Measurements from ENCODE around the gene CLSTN2. TPM values are rescaled to one million over a fixed set of nuclear protein-coding genes. Genes with fewer than 3 reads are reported as not detected.

Gene CLSTN2
- total RNA-seq, 1 experiment from 2014 or later, result not detected

DNA sequence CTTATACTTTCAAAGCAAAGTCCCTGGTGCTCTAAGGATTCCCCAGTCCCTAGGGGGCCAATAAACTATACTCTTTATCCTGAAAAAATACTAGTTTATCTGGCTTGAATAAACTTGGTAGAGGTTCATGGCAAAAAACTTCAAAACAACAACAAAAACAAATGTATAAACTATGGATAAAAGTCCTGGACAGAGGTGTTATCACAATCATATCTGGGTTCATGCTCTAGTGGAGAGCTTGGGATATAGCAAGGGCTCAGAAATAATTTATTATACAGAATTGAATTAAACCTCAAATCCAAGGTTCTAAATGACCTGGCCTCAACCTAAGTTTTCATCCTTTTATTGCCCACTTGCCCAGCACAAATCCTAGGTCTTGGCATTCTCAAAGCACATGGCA is 644.3 kb downstream of the CLSTN2 start:
- no peaks in the 10 kb centered on the region for H3K9me2 ChIP-seq (replicated peaks; ENCODE audit: insufficient read depth, low read length)
- H3K9me3 ChIP-seq (ENCODE audit: low read length), result no peaks in the 10 kb centered on the region
- peaks cover 8% of the 10 kb centered on the region for H3K4me1 ChIP-seq (ENCODE audit: low read length)
- H3K27ac ChIP-seq (ENCODE audit: low read length), result no peak overlapping the region
- no peaks in the 10 kb centered on the region for H3K27me3 ChIP-seq (ENCODE audit: low read length)
- H3K4me3 ChIP-seq (ENCODE audit: low read length), result no peak overlapping the region
- no peaks in the 10 kb centered on the region for H3K36me3 ChIP-seq (ENCODE audit: insufficient read depth, low read length)
- no peaks in the 10 kb centered on the region for H4K20me1 ChIP-seq (ENCODE audit: insufficient read depth, low read depth, low read length)
- H2AFZ ChIP-seq (ENCODE audit: low read length), result no peak overlapping the region
- no peaks in the 10 kb centered on the region for H3K79me2 ChIP-seq (ENCODE audit: low read length)
- no peak overlapping the region for H3K4me2 ChIP-seq (ENCODE audit: low read depth, low read length, poor library complexity, severe bottlenecking)
- no peak overlapping the region for H3K9ac ChIP-seq (ENCODE audit: low read length)
- no peak for DNase-seq

GRCh38 chr3:140580746-140581145 is 645.8 kb downstream of the CLSTN2 start:
- no peaks in the 10 kb centered on the region for H3K79me2 ChIP-seq (ENCODE audit: low read length)
- no peak overlapping the region for H3K4me2 ChIP-seq (ENCODE audit: low read depth, low read length, poor library complexity, severe bottlenecking)
- no peak overlapping the region for H3K4me3 ChIP-seq (ENCODE audit: low read length)
- no peak overlapping the region for H3K9ac ChIP-seq (ENCODE audit: low read length)
- no peak overlapping the region for H3K27ac ChIP-seq (ENCODE audit: low read length)
- H3K36me3 ChIP-seq (ENCODE audit: insufficient read depth, low read length), result no peaks in the 10 kb centered on the region
- H3K9me2 ChIP-seq (replicated peaks; ENCODE audit: insufficient read depth, low read length), result no peaks in the 10 kb centered on the region
- no peaks in the 10 kb centered on the region for H3K4me1 ChIP-seq (ENCODE audit: low read length)
- H3K9me3 ChIP-seq (ENCODE audit: low read length), result no peaks in the 10 kb centered on the region
- no peak overlapping the region for H2AFZ ChIP-seq (ENCODE audit: low read length)
- H3K27me3 ChIP-seq (ENCODE audit: low read length), result no peaks in the 10 kb centered on the region
- DNase-seq, result no peak
- no peaks in the 10 kb centered on the region for H4K20me1 ChIP-seq (ENCODE audit: insufficient read depth, low read depth, low read length)

DNA sequence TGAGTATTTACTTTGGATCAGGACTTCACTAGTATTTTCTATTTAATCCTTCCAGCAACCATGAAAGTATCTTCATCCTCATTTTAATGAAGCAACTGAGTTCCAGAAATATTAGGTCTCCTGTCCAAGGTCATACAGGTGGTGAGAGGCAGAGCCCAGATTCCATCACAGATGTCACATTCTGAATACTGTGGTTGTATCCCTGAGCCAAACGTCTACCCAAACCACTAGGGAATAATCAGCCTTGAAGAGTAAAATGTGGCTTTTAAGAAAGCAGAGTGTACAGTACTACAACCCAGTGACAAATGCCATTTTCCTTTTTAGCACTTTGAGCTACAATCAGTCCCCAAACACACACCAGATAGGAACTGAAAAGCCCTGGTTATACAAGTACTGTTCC is 649.6 kb downstream of the CLSTN2 start:
- Histone ChIP-seq H3K4me3 (ENCODE audit: low read length) (no peak overlapping the region), H3K36me3 (ENCODE audit: insufficient read depth, low read length) (no peaks in the 10 kb centered on the region), H3K9me2 (replicated peaks; ENCODE audit: insufficient read depth, low read length) (no peaks in the 10 kb centered on the region), H3K27ac (ENCODE audit: low read length) (no peak overlapping the region), H3K9ac (ENCODE audit: low read length) (no peak overlapping the region), H3K79me2 (ENCODE audit: low read length) (no peaks in the 10 kb centered on the region), H3K27me3 (ENCODE audit: low read length) (no peaks in the 10 kb centered on the region), H4K20me1 (ENCODE audit: insufficient read depth, low read depth, low read length) (no peaks in the 10 kb centered on the region), H2AFZ (ENCODE audit: low read length) (no peak overlapping the region), H3K4me2 (ENCODE audit: low read depth, low read length, poor library complexity, severe bottlenecking) (no peak overlapping the region), H3K9me3 (ENCODE audit: low read length) (no peaks in the 10 kb centered on the region), H3K4me1 (ENCODE audit: low read length) (no peaks in the 10 kb centered on the region)
- DNase-seq, result no peak

DNA sequence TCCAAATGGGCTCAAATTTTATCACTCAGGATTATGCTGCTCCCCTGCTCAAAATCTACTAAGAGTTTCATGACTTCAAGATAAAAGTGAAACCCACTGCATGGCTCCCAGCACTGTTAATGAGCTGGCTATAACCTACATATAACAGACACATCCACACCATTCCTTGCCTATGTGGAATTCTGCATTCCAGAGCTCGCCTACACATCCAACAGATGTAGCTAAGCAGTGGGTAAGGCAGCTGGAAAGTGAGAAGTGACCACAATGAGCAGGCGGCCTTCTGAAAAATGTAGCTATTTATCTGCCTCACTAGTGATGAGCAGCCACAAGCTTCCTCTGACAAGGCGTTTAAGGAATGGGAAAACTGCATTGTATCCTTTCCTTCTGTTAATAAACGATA is 650.8 kb downstream of the CLSTN2 start:
- no peaks in the 10 kb centered on the region for H4K20me1 ChIP-seq (ENCODE audit: insufficient read depth, low read depth, low read length)
- no peak overlapping the region for H3K9ac ChIP-seq (ENCODE audit: low read length)
- H3K27me3 ChIP-seq (ENCODE audit: low read length), result no peaks in the 10 kb centered on the region
- no peaks in the 10 kb centered on the region for H3K9me3 ChIP-seq (ENCODE audit: low read length)
- H3K27ac ChIP-seq (ENCODE audit: low read length), result no peak overlapping the region
- H3K4me3 ChIP-seq (ENCODE audit: low read length), result no peak overlapping the region
- no peaks in the 10 kb centered on the region for H3K4me1 ChIP-seq (ENCODE audit: low read length)
- no peaks in the 10 kb centered on the region for H3K36me3 ChIP-seq (ENCODE audit: insufficient read depth, low read length)
- H3K4me2 ChIP-seq (ENCODE audit: low read depth, low read length, poor library complexity, severe bottlenecking), result no peak overlapping the region
- no peaks in the 10 kb centered on the region for H3K79me2 ChIP-seq (ENCODE audit: low read length)
- H3K9me2 ChIP-seq (replicated peaks; ENCODE audit: insufficient read depth, low read length), result no peaks in the 10 kb centered on the region
- H2AFZ ChIP-seq (ENCODE audit: low read length), result no peak overlapping the region
- DNase-seq, result no peak

GRCh38 chr3:140586311-140586710 is 651.3 kb downstream of the CLSTN2 start:
- H3K36me3 ChIP-seq (ENCODE audit: insufficient read depth, low read length), result no peaks in the 10 kb centered on the region
- H3K4me2 ChIP-seq (ENCODE audit: low read depth, low read length, poor library complexity, severe bottlenecking), result no peak overlapping the region
- no peaks in the 10 kb centered on the region for H3K4me1 ChIP-seq (ENCODE audit: low read length)
- no peak overlapping the region for H3K4me3 ChIP-seq (ENCODE audit: low read length)
- H3K9ac ChIP-seq (ENCODE audit: low read length), result no peak overlapping the region
- H3K27me3 ChIP-seq (ENCODE audit: low read length), result no peaks in the 10 kb centered on the region
- no peak overlapping the region for H2AFZ ChIP-seq (ENCODE audit: low read length)
- no peak overlapping the region for H3K27ac ChIP-seq (ENCODE audit: low read length)
- no peaks in the 10 kb centered on the region for H3K9me3 ChIP-seq (ENCODE audit: low read length)
- no peak for DNase-seq
- no peaks in the 10 kb centered on the region for H3K79me2 ChIP-seq (ENCODE audit: low read length)
- no peaks in the 10 kb centered on the region for H3K9me2 ChIP-seq (replicated peaks; ENCODE audit: insufficient read depth, low read length)
- no peaks in the 10 kb centered on the region for H4K20me1 ChIP-seq (ENCODE audit: insufficient read depth, low read depth, low read length)

GRCh38 chr3:140588558-140588957 is 653.6 kb downstream of the CLSTN2 start:
- Histone ChIP-seq H4K20me1 (ENCODE audit: insufficient read depth, low read depth, low read length) (no peaks in the 10 kb centered on the region), H3K4me2 (ENCODE audit: low read depth, low read length, poor library complexity, severe bottlenecking) (no peak overlapping the region), H3K4me1 (ENCODE audit: low read length) (no peaks in the 10 kb centered on the region), H3K4me3 (ENCODE audit: low read length) (no peak overlapping the region), H3K36me3 (ENCODE audit: insufficient read depth, low read length) (no peaks in the 10 kb centered on the region), H2AFZ (ENCODE audit: low read length) (no peak overlapping the region), H3K9me2 (replicated peaks; ENCODE audit: insufficient read depth, low read length) (no peaks in the 10 kb centered on the region), H3K27ac (ENCODE audit: low read length) (no peak overlapping the region), H3K9ac (ENCODE audit: low read length) (no peak overlapping the region), H3K79me2 (ENCODE audit: low read length) (no peaks in the 10 kb centered on the region), H3K27me3 (ENCODE audit: low read length) (no peaks in the 10 kb centered on the region), H3K9me3 (ENCODE audit: low read length) (no peaks in the 10 kb centered on the region)
- DNase-seq, result no peak

GRCh38 chr3:140593766-140594165 is 658.8 kb downstream of the CLSTN2 start:
- Histone ChIP-seq H3K4me2 (ENCODE audit: low read depth, low read length, poor library complexity, severe bottlenecking) (no peak overlapping the region), H3K36me3 (ENCODE audit: insufficient read depth, low read length) (no peaks in the 10 kb centered on the region), H3K79me2 (ENCODE audit: low read length) (no peaks in the 10 kb centered on the region), H3K27ac (ENCODE audit: low read length) (no peak overlapping the region), H3K9me2 (replicated peaks; ENCODE audit: insufficient read depth, low read length) (no peaks in the 10 kb centered on the region), H3K9ac (ENCODE audit: low read length) (no peak overlapping the region), H3K4me1 (ENCODE audit: low read length) (peaks cover 25% of the 10 kb centered on the region), H3K27me3 (ENCODE audit: low read length) (no peaks in the 10 kb centered on the region), H3K9me3 (ENCODE audit: low read length) (no peaks in the 10 kb centered on the region), H4K20me1 (ENCODE audit: insufficient read depth, low read depth, low read length) (no peaks in the 10 kb centered on the region), H2AFZ (ENCODE audit: low read length) (no peak overlapping the region), H3K4me3 (ENCODE audit: low read length) (no peak overlapping the region)
- no peak for DNase-seq

DNA sequence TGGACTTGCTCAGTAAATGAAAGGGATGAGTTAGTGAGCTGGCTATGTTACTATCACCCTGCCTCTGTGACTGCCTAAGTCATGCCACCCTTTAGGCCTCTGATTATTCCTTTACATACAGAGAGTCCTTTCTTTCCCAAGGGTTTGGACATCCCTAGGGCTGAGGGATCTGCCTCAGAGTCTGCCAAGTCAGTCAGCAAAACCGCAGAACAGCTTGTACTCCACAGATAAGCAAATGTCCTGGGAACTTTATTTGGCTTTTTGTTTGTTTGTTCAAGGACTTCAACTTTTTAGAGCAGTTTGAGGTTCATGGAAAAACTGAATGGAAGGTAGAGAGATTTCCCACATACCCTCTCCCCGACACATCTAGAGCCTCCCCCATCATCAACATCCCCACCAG is 660.3 kb downstream of the CLSTN2 start:
- no peak overlapping the region for H3K4me2 ChIP-seq (ENCODE audit: low read depth, low read length, poor library complexity, severe bottlenecking)

GRCh38 chr3:140597364-140597763 is 662.4 kb downstream of the CLSTN2 start:
- Histone ChIP-seq H3K36me3 (ENCODE audit: insufficient read depth, low read length) (no peaks in the 10 kb centered on the region), H3K9ac (ENCODE audit: low read length) (no peak overlapping the region), H3K4me2 (ENCODE audit: low read depth, low read length, poor library complexity, severe bottlenecking) (peak overlapping the region; percentile 53), H3K27ac (ENCODE audit: low read length) (peak overlapping the region; percentile 27; the same call in 1 of the 2 replicates), H3K79me2 (ENCODE audit: low read length) (no peaks in the 10 kb centered on the region), H3K4me3 (ENCODE audit: low read length) (0 out of 2 replicates have a peak overlapping the region, but pooled peaks have one; percentile 20), H4K20me1 (ENCODE audit: insufficient read depth, low read depth, low read length) (no peaks in the 10 kb centered on the region), H3K9me3 (ENCODE audit: low read length) (no peaks in the 10 kb centered on the region), H3K4me1 (ENCODE audit: low read length) (peaks cover 25% of the 10 kb centered on the region), H3K9me2 (replicated peaks; ENCODE audit: insufficient read depth, low read length) (no peaks in the 10 kb centered on the region), H2AFZ (ENCODE audit: low read length) (no peak overlapping the region), H3K27me3 (ENCODE audit: low read length) (no peaks in the 10 kb centered on the region)
- no peak for DNase-seq

More for the DNA sequence above, 660.3 kb downstream of the CLSTN2 start:
- no peak overlapping the region for H3K9ac ChIP-seq (ENCODE audit: low read length)
- DNase-seq, result no peak
- H3K36me3 ChIP-seq (ENCODE audit: insufficient read depth, low read length), result no peaks in the 10 kb centered on the region
- no peaks in the 10 kb centered on the region for H3K79me2 ChIP-seq (ENCODE audit: low read length)
- H3K9me3 ChIP-seq (ENCODE audit: low read length), result no peaks in the 10 kb centered on the region
- H3K4me3 ChIP-seq (ENCODE audit: low read length), result no peak overlapping the region
- H3K4me1 ChIP-seq (ENCODE audit: low read length), result peaks cover 25% of the 10 kb centered on the region
- H4K20me1 ChIP-seq (ENCODE audit: insufficient read depth, low read depth, low read length), result no peaks in the 10 kb centered on the region
- H2AFZ ChIP-seq (ENCODE audit: low read length), result no peak overlapping the region
- no peaks in the 10 kb centered on the region for H3K9me2 ChIP-seq (replicated peaks; ENCODE audit: insufficient read depth, low read length)
- no peaks in the 10 kb centered on the region for H3K27me3 ChIP-seq (ENCODE audit: low read length)
- no peak overlapping the region for H3K27ac ChIP-seq (ENCODE audit: low read length)
